H9 (cell line): ENCODE measurements around the gene EPHB3. TPM values are rescaled to one million over a fixed set of nuclear protein-coding genes. Genes with fewer than 3 reads are reported as not detected.
A peak's percentile ranks its signal among the peaks of the same experiment; 100 is the strongest.

ENCODE experiments used
- DNase-seq: peaks from one replicate; pipeline ENCODE4 v3.0.0-alpha.2; 2017
- H2AFZ ChIP-seq: one replicate; pipeline ENCODE4 v1.6.1; 2013; ENCODE audit warnings: mild to moderate bottlenecking, low read length, control low read depth, moderate library complexity
- H2AK5ac ChIP-seq: 2 replicates; pipeline ENCODE4 v1.6.1; 2013; ENCODE audit warnings: low read length, control low read depth, mixed read lengths; ENCODE audit not compliant: insufficient read length
- H2BK120ac ChIP-seq: one replicate; pipeline ENCODE4 v1.6.1; 2013; ENCODE audit warnings: low read depth, mild to moderate bottlenecking, low read length, control low read depth, inconsistent platforms; ENCODE audit not compliant: poor library complexity, severe bottlenecking
- H2BK12ac ChIP-seq: 2 replicates; pipeline ENCODE4 v1.6.1; 2013; ENCODE audit warnings: low read length, control low read depth, mixed read lengths, low read depth; ENCODE audit not compliant: insufficient read length
- H2BK15ac ChIP-seq: 2 replicates; pipeline ENCODE4 v1.6.1; 2013; ENCODE audit warnings: low read depth, low read length, control low read depth
- H2BK20ac ChIP-seq: one replicate; pipeline ENCODE4 v1.6.1; 2013; ENCODE audit warnings: low read depth, mild to moderate bottlenecking, low read length, control low read depth, inconsistent platforms; ENCODE audit not compliant: poor library complexity, severe bottlenecking
- H2BK5ac ChIP-seq: 2 replicates; pipeline ENCODE4 v1.6.1; 2013; ENCODE audit warnings: low read length, control low read depth, mixed read lengths; ENCODE audit not compliant: insufficient read length
- H3K14ac ChIP-seq: 2 replicates; pipeline ENCODE4 v1.6.1; 2013; ENCODE audit warnings: low read length, control low read depth; ENCODE audit not compliant: insufficient read depth
- H3K18ac ChIP-seq: 2 replicates; pipeline ENCODE4 v1.6.1; 2013; ENCODE audit warnings: low read depth, mild to moderate bottlenecking, mixed read lengths, low read length, control low read depth; ENCODE audit not compliant: insufficient read length
- H3K23ac ChIP-seq: 2 replicates; pipeline ENCODE4 v1.6.1; 2013; ENCODE audit warnings: low read length, control low read depth, mixed read lengths, low read depth; ENCODE audit not compliant: insufficient read length
- H3K23me2 ChIP-seq: 2 replicates; pipeline ENCODE4 v1.6.1; 2013; ENCODE audit warnings: low read depth, mild to moderate bottlenecking, mixed read lengths, low read length, control low read depth; ENCODE audit not compliant: insufficient read length, poor library complexity, severe bottlenecking
- H3K27ac ChIP-seq: 2 replicates; pipeline ENCODE4 v1.5.1; 2013; ENCODE audit warnings: low read length, control low read depth, mixed read lengths, low read depth; ENCODE audit not compliant: insufficient read length
- H3K27me3 ChIP-seq: 2 replicates; pipeline ENCODE4 v1.6.1; 2013; ENCODE audit warnings: low read length, control low read depth, inconsistent platforms; ENCODE audit not compliant: insufficient read depth
- H3K4ac ChIP-seq: 2 replicates; pipeline ENCODE4 v1.6.1; 2013; ENCODE audit warnings: low read depth, mild to moderate bottlenecking, control low read depth, inconsistent platforms, low read length, moderate library complexity
- H3K4me1 ChIP-seq: 2 replicates; pipeline ENCODE4 v1.6.1; 2013; ENCODE audit warnings: low read length, control low read depth, inconsistent platforms; ENCODE audit not compliant: insufficient read depth
- H3K4me2 ChIP-seq: 2 replicates; pipeline ENCODE4 v1.6.1; 2013; ENCODE audit warnings: low read length, control low read depth, mixed read lengths; ENCODE audit not compliant: insufficient read length, insufficient read depth
- H3K56ac ChIP-seq: 2 replicates; pipeline ENCODE4 v1.6.1; 2013; ENCODE audit warnings: low read depth, mild to moderate bottlenecking, mixed read lengths, low read length, control low read depth; ENCODE audit not compliant: insufficient read length
- H3K79me1 ChIP-seq: 2 replicates; pipeline ENCODE4 v1.6.1; 2013; ENCODE audit warnings: low read depth, mild to moderate bottlenecking, moderate library complexity, low read length, control low read depth, inconsistent platforms; ENCODE audit not compliant: insufficient read depth, poor library complexity, severe bottlenecking
- H3K79me2 ChIP-seq: 2 replicates; pipeline ENCODE4 v1.6.1; 2013; ENCODE audit warnings: low read length, control low read depth, inconsistent platforms; ENCODE audit not compliant: insufficient read depth
- H3K9ac ChIP-seq: 2 replicates; pipeline ENCODE4 v1.6.1; 2013; ENCODE audit warnings: low read length, control low read depth, mixed read lengths; ENCODE audit not compliant: insufficient read length; ENCODE audit errors: extremely low read depth
- H3K9me3 ChIP-seq: one replicate; pipeline ENCODE4 v1.6.1; 2013; ENCODE audit warnings: low read depth, low read length, inconsistent platforms; ENCODE audit not compliant: control insufficient read depth
- H3T11ph ChIP-seq: one replicate; pipeline ENCODE4 v1.6.1; 2013; ENCODE audit warnings: mild to moderate bottlenecking, low read length, control low read depth, inconsistent platforms
- H4K20me1 ChIP-seq: one replicate; pipeline ENCODE4 v1.6.1; 2013; ENCODE audit not compliant: control insufficient read depth, insufficient read length, insufficient read depth
- H4K5ac ChIP-seq: 2 replicates; pipeline ENCODE4 v1.6.1; 2013; ENCODE audit warnings: low read depth, mild to moderate bottlenecking, mixed read lengths, low read length, control low read depth; ENCODE audit not compliant: insufficient read length
- H4K8ac ChIP-seq: replicated peaks from 2 replicates; pipeline ENCODE4 v1.6.1; 2013; ENCODE audit warnings: low read length, control low read depth, mixed read lengths, low read depth; ENCODE audit not compliant: insufficient read length
- H4K91ac ChIP-seq: 2 replicates; pipeline ENCODE4 v1.6.1; 2013; ENCODE audit warnings: low read depth, mild to moderate bottlenecking, moderate library complexity, mixed read lengths, low read length, control low read depth; ENCODE audit not compliant: insufficient read length
- H3K27ac Mint-ChIP-seq, 3 experiments: 2 replicates in 2 of 3; 3 replicates in 1 of 3; pipeline ENCODE4 v1.8.0; 2020 to 2021; ENCODE audit warnings: mixed read lengths in 3 of 3, mild to moderate bottlenecking in 1 of 3, moderate library complexity in 1 of 3
- H3K27me3 Mint-ChIP-seq: 2 replicates; pipeline ENCODE4 v1.8.0; 2021; ENCODE audit warnings: low read depth, mild to moderate bottlenecking, moderate library complexity, mixed read lengths
- H3K36me3 Mint-ChIP-seq, 3 experiments: 2 replicates in 2 of 3; 3 replicates in 1 of 3; pipeline ENCODE4 v1.8.0; 2020 to 2021; ENCODE audit warnings: low read depth in 3 of 3, mixed read lengths in 3 of 3; ENCODE audit not compliant: insufficient read depth in 1 of 3
- H3K4me1 Mint-ChIP-seq, 2 experiments: 2 replicates each; pipeline ENCODE4 v1.8.0; 2020; ENCODE audit warnings: mixed read lengths in 2 of 2
- H3K4me3 Mint-ChIP-seq, 2 experiments: 2 replicates in 1 of 2; 3 replicates in 1 of 2; pipeline ENCODE4 v1.8.0; 2020 to 2021; ENCODE audit warnings: mild to moderate bottlenecking in 2 of 2, mixed read lengths in 2 of 2, moderate library complexity in 1 of 2
- H3K9me3 Mint-ChIP-seq, 2 experiments: 2 replicates in 1 of 2; 3 replicates in 1 of 2; pipeline ENCODE4 v1.8.0; 2020; ENCODE audit warnings: mild to moderate bottlenecking in 2 of 2, mixed read lengths in 2 of 2, moderate library complexity in 1 of 2
- CTCF ChIP-seq: fragments of 200-600 bp; sonication (generic); conservative IDR thresholded peaks from 3 replicates; pipeline ENCODE4 v1.8.0; 2021; ENCODE audit warnings: antibody characterized with exemption, mild to moderate bottlenecking
- WGBS: extraction: QIAGEN DNeasy Blood & Tissue Kit; methylation state at CpG from one replicate; pipeline ENCODE4 v1.1.7; 2013; ENCODE audit warnings: missing lambda C conversion rate, low lambda C conversion rate, mixed read lengths; ENCODE audit not compliant: insufficient read length; ENCODE audit errors: extremely low coverage; 5-methylcytosine and 5-hydroxymethylcytosine counted together
- total RNA-seq: library from RNA; stranded (reverse); gene quantifications from 2 replicates; pipeline ENCODE4 v1.2.1, GENCODE V29; 2021

EPHB3 gene
- total RNA-seq, 1 experiment from 2014 or later: 1.0 TPM

- H3K79me1 ChIP-seq: no peaks in the 10 kb centered on the region
- H3K4me1 ChIP-seq: peaks cover 3% of the 10 kb centered on the region; the same call in 1 of the 2 replicates
- H3K27ac Mint-ChIP-seq: no peak overlapping the region
- H2AK5ac ChIP-seq: no peak overlapping the region
- H2BK5ac ChIP-seq: no peak overlapping the region
- no peak overlapping the region for H2BK120ac ChIP-seq
- peak; percentile 85 for DNase-seq
- no peak overlapping the region for H3K27ac ChIP-seq
- peaks cover 64% of the 10 kb centered on the region for H3K27me3 ChIP-seq
- no peak overlapping the region for H2BK15ac ChIP-seq
- no peak; the same call in 2 of the 3 replicates for TF ChIP-seq CTCF
- H4K91ac ChIP-seq: no peak overlapping the region
- H2BK20ac ChIP-seq: no peak overlapping the region
- no peak overlapping the region for H4K8ac ChIP-seq
- H3K4ac ChIP-seq: no peak overlapping the region
- H3K56ac ChIP-seq: no peak overlapping the region
- H3T11ph ChIP-seq: no peak overlapping the region
- H3K79me2 ChIP-seq: no peaks in the 10 kb centered on the region
- no peak overlapping the region for H3K9ac ChIP-seq
- H3K23ac ChIP-seq: no peak overlapping the region
- peak overlapping the region; percentile 96 for H3K4me2 ChIP-seq
- H3K14ac ChIP-seq: no peak overlapping the region
- peaks cover 3% of the 10 kb centered on the region for H4K20me1 ChIP-seq
- no peaks in the 10 kb centered on the region; a peak in 1 of 7 replicates for H3K36me3 Mint-ChIP-seq
- H2BK12ac ChIP-seq: no peak overlapping the region
- peaks cover 31 to 39% of the 10 kb centered on the region in 2 experiments for H3K4me1 Mint-ChIP-seq
- peaks cover 95% of the 10 kb centered on the region for H3K27me3 Mint-ChIP-seq
- H2AFZ ChIP-seq: no peak overlapping the region
- peaks cover 0 to 2% of the 10 kb centered on the region in 2 experiments; a peak in 1 of 5 replicates for H3K9me3 Mint-ChIP-seq
- WGBS: no CpG with 5 or more reads among the region's 20 CpGs
- no peak overlapping the region for H4K5ac ChIP-seq
- H3K4me3 Mint-ChIP-seq: peak overlapping the region; percentile 61 to 85
- no peak overlapping the region for H3K18ac ChIP-seq
- H3K9me3 ChIP-seq: no peaks in the 10 kb centered on the region
- H3K23me2 ChIP-seq: peaks cover 18% of the 10 kb centered on the region
Observed at GRCh38 chr3:184604615-184605290, 43.2 kb downstream of the EPHB3 start.
